SK-N-SH treated with all-trans-retinoic acid at 6 μM for 48 hours (cell line): ENCODE data around the gene LYG1.

ENCODE experiments used
- GLIS3 ChIP-seq: fragments of 250-450 bp; sonication (Bioruptor Pico); IDR thresholded peaks from 2 replicates; pipeline ENCODE4 v1.5.0; 2020; ENCODE audit warnings: mild to moderate bottlenecking, moderate library complexity
- TF ChIP-seq, protein P1 (sequence below): fragments of 250-450 bp; sonication (Bioruptor Pico); IDR thresholded peaks from 2 replicates; pipeline ENCODE4 v1.5.1; 2021; ENCODE audit warnings: mild to moderate bottlenecking, moderate library complexity

DNA sequence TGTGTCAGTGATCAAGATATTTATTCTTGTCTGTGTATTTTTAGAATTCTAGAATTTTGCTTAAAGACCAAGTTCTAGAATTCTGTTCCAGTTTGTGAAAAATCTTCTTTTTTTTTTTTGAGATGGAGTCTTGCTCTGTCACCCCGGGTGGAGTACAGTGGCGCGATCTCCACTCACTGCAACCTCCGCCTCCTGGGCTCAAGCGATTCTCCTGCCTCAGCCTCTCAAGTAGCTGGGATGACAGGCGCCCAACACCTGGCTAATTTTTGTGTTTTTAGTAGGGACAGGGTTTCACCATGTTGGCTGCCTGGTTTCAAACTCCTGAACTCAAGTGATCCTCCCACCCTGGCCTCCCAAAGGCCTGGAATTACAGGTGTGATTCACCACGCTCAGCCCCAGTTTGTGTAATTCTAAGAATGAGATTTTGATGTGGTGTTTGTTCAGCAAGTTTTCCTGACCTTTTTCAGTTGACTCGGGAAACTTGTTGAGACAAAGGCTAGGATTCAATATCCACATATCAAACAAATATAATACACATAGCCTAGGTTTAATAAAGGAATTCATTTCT is 39.8 kb upstream of the LYG1 start:
- TF ChIP-seq, protein P1, sequence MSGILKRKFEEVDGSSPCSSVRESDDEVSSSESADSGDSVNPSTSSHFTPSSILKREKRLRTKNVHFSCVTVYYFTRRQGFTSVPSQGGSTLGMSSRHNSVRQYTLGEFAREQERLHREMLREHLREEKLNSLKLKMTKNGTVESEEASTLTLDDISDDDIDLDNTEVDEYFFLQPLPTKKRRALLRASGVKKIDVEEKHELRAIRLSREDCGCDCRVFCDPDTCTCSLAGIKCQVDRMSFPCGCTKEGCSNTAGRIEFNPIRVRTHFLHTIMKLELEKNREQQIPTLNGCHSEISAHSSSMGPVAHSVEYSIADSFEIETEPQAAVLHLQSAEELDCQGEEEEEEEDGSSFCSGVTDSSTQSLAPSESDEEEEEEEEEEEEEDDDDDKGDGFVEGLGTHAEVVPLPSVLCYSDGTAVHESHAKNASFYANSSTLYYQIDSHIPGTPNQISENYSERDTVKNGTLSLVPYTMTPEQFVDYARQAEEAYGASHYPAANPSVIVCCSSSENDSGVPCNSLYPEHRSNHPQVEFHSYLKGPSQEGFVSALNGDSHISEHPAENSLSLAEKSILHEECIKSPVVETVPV (CRISPR knock-in tag): no peak
- TF ChIP-seq GLIS3 (CRISPR knock-in tag): no peak
